Duodenal mucosa (tissue), 2 donors: ENCODE results near the gene ZBTB49.

Experiments
- H3K27ac ChIP-seq: one replicate; pipeline ENCODE4 v1.7.0; 2013; ENCODE audit warnings: low read depth, low read length
- H3K27me3 ChIP-seq, 2 donors: one replicate each; pipeline ENCODE4 v1.7.0; 2013; ENCODE audit warnings: low read length in 2 of 2, control low read depth in 1 of 2; ENCODE audit not compliant: insufficient read depth in 2 of 2, control insufficient read depth in 1 of 2
- H3K36me3 ChIP-seq, 2 donors: one replicate each; pipeline ENCODE4 v1.7.0; 2013; ENCODE audit warnings: low read length in 2 of 2, control low read depth in 1 of 2; ENCODE audit not compliant: insufficient read depth in 2 of 2, control insufficient read depth in 1 of 2
- H3K4me1 ChIP-seq, 2 donors: one replicate each; pipeline ENCODE4 v1.7.0; 2013; ENCODE audit warnings: low read length in 2 of 2, control low read depth in 1 of 2; ENCODE audit not compliant: insufficient read depth in 2 of 2, control insufficient read depth in 1 of 2
- H3K4me3 ChIP-seq, 2 donors: one replicate each; pipeline ENCODE4 v1.7.0; 2013; ENCODE audit warnings: low read length in 2 of 2, low read depth in 1 of 2
- H3K9ac ChIP-seq, 2 donors: one replicate each; pipeline ENCODE4 v1.7.0; 2013; ENCODE audit warnings: low read length in 2 of 2, low read depth in 1 of 2
- H3K9me3 ChIP-seq, 2 donors: one replicate each; pipeline ENCODE4 v1.7.0; 2013; ENCODE audit warnings: low read length in 2 of 2, control low read depth in 1 of 2; ENCODE audit not compliant: control insufficient read depth in 1 of 2

The ZBTB49 gene

GRCh38 chr4:4321951-4322688, 32.1 kb downstream of the ZBTB49 start:
- Histone ChIP-seq H3K9ac (no peak overlapping the region), H3K27me3 (no peaks in the 10 kb centered on the region), H3K36me3 (peaks cover 8 to 25% of the 10 kb centered on the region in 2 donors), H3K9me3 (no peaks in the 10 kb centered on the region), H3K4me3 (no peak overlapping the region), H3K27ac (no peak overlapping the region), H3K4me1 (no peaks in the 10 kb centered on the region)

GRCh38 chr4:4323705-4324534, 33.9 kb downstream of the ZBTB49 start:
- H3K27ac ChIP-seq = no peak overlapping the region

GRCh38 chr4:4325321-4325720, 35.3 kb downstream of the ZBTB49 start:
- Histone ChIP-seq H3K36me3 (peaks cover 8 to 21% of the 10 kb centered on the region in 2 donors), H3K27ac (no peak overlapping the region), H3K4me1 (no peaks in the 10 kb centered on the region), H3K4me3 (no peak overlapping the region), H3K27me3 (no peaks in the 10 kb centered on the region), H3K9me3 (no peaks in the 10 kb centered on the region), H3K9ac (no peak overlapping the region)

More at GRCh38 chr4:4323705-4324534, 33.9 kb downstream of the ZBTB49 start:
- peaks cover 8 to 25% of the 10 kb centered on the region in 2 donors for H3K36me3 ChIP-seq
- no peak overlapping the region for H3K4me3 ChIP-seq
- H3K9me3 ChIP-seq = no peaks in the 10 kb centered on the region
- H3K9ac ChIP-seq = no peak overlapping the region
- no peaks in the 10 kb centered on the region for H3K27me3 ChIP-seq
- no peaks in the 10 kb centered on the region for H3K4me1 ChIP-seq

GRCh38 chr4:4326166-4326565, 36.1 kb downstream of the ZBTB49 start:
- Histone ChIP-seq H3K27me3 (no peaks in the 10 kb centered on the region), H3K9ac (no peak overlapping the region), H3K4me1 (no peaks in the 10 kb centered on the region), H3K4me3 (no peak overlapping the region), H3K27ac (no peak overlapping the region), H3K9me3 (no peaks in the 10 kb centered on the region), H3K36me3 (peaks cover 2 to 13% of the 10 kb centered on the region in 2 donors)

GRCh38 chr4:4327652-4328121, 37.6 kb downstream of the ZBTB49 start:
- no peaks in the 10 kb centered on the region for H3K27me3 ChIP-seq
- H3K4me1 ChIP-seq = no peaks in the 10 kb centered on the region
- no peak overlapping the region for H3K4me3 ChIP-seq

GRCh38 chr4:4328206-4328605, 38.2 kb downstream of the ZBTB49 start:
- no peak overlapping the region for H3K27ac ChIP-seq
- H3K9ac ChIP-seq = no peak overlapping the region

More at GRCh38 chr4:4327652-4328121, 37.6 kb downstream of the ZBTB49 start:
- no peak overlapping the region for H3K27ac ChIP-seq
- H3K36me3 ChIP-seq = peaks cover 0 to under 1% of the 10 kb centered on the region in 2 donors
- no peaks in the 10 kb centered on the region for H3K9me3 ChIP-seq
- H3K9ac ChIP-seq = no peak overlapping the region

GRCh38 chr4:4328840-4329239, 38.8 kb downstream of the ZBTB49 start:
- no peaks in the 10 kb centered on the region for H3K36me3 ChIP-seq
- H3K27ac ChIP-seq = no peak overlapping the region
- no peak overlapping the region for H3K4me3 ChIP-seq
- no peak overlapping the region for H3K9ac ChIP-seq
- H3K4me1 ChIP-seq = no peaks in the 10 kb centered on the region
- no peaks in the 10 kb centered on the region for H3K9me3 ChIP-seq
- H3K27me3 ChIP-seq = no peaks in the 10 kb centered on the region

More at GRCh38 chr4:4328206-4328605, 38.2 kb downstream of the ZBTB49 start:
- Histone ChIP-seq H3K4me1 (no peaks in the 10 kb centered on the region), H3K9me3 (no peaks in the 10 kb centered on the region), H3K4me3 (no peak overlapping the region), H3K36me3 (no peaks in the 10 kb centered on the region), H3K27me3 (no peaks in the 10 kb centered on the region)

- no peak overlapping the region for H3K4me3 ChIP-seq
- no peaks in the 10 kb centered on the region for H3K4me1 ChIP-seq
- H3K9me3 ChIP-seq = no peaks in the 10 kb centered on the region
- no peaks in the 10 kb centered on the region for H3K36me3 ChIP-seq
- no peak overlapping the region for H3K27ac ChIP-seq
- no peaks in the 10 kb centered on the region for H3K27me3 ChIP-seq
- no peak overlapping the region for H3K9ac ChIP-seq
Measured at GRCh38 chr4:4329496-4329895, 39.4 kb downstream of the ZBTB49 start.

- no peak overlapping the region for H3K4me3 ChIP-seq
- H3K9me3 ChIP-seq = no peaks in the 10 kb centered on the region
- no peaks in the 10 kb centered on the region for H3K36me3 ChIP-seq
- no peak overlapping the region for H3K27ac ChIP-seq
- no peaks in the 10 kb centered on the region for H3K27me3 ChIP-seq
- no peaks in the 10 kb centered on the region for H3K4me1 ChIP-seq
- no peak overlapping the region for H3K9ac ChIP-seq
Measured at GRCh38 chr4:4330794-4331193, 40.7 kb downstream of the ZBTB49 start.

GRCh38 chr4:4332529-4332928, 42.5 kb downstream of the ZBTB49 start:
- H3K36me3 ChIP-seq = no peaks in the 10 kb centered on the region
- no peaks in the 10 kb centered on the region for H3K4me1 ChIP-seq
- H3K27me3 ChIP-seq = no peaks in the 10 kb centered on the region
- no peak overlapping the region for H3K4me3 ChIP-seq
- no peaks in the 10 kb centered on the region for H3K9me3 ChIP-seq
- no peak overlapping the region for H3K27ac ChIP-seq
- no peak overlapping the region for H3K9ac ChIP-seq
